HL-60 (cell line): Measurements from ENCODE around the gene SGSH.

Experiments used
- TF ChIP-seq, protein P1 (sequence below): IDR thresholded peaks from 2 replicates; pipeline ENCODE4 v1.6.1; 2012; ENCODE audit warnings: low read depth; ENCODE audit not compliant: insufficient replicate concordance
- TF ChIP-seq, protein P2 (sequence below): IDR thresholded peaks from one replicate; pipeline ENCODE4 v1.5.1; 2011; ENCODE audit warnings: low read length, control low read depth, inconsistent platforms; ENCODE audit not compliant: insufficient read depth

DNA sequence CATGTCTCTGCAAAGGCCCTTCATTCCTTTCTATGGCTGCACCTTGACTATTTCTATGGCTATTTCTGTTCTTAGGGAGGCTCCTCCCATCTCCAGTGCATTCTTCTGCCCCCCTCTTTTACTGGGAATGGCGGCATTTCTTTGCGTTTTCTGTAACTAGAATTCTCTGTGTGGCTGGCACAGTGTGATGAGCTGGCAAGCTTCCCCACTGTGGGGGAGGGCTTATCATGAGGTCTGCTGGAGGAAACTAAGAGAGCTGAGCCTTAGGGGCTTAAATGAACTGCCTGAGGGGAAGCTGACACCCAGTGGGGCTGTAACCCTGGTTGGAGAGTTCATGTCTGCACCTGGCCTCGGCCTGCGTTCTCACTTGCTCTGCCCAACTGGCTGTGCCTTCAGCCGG, 51.8 kb downstream of the SGSH start:
- TF ChIP-seq, protein P1, sequence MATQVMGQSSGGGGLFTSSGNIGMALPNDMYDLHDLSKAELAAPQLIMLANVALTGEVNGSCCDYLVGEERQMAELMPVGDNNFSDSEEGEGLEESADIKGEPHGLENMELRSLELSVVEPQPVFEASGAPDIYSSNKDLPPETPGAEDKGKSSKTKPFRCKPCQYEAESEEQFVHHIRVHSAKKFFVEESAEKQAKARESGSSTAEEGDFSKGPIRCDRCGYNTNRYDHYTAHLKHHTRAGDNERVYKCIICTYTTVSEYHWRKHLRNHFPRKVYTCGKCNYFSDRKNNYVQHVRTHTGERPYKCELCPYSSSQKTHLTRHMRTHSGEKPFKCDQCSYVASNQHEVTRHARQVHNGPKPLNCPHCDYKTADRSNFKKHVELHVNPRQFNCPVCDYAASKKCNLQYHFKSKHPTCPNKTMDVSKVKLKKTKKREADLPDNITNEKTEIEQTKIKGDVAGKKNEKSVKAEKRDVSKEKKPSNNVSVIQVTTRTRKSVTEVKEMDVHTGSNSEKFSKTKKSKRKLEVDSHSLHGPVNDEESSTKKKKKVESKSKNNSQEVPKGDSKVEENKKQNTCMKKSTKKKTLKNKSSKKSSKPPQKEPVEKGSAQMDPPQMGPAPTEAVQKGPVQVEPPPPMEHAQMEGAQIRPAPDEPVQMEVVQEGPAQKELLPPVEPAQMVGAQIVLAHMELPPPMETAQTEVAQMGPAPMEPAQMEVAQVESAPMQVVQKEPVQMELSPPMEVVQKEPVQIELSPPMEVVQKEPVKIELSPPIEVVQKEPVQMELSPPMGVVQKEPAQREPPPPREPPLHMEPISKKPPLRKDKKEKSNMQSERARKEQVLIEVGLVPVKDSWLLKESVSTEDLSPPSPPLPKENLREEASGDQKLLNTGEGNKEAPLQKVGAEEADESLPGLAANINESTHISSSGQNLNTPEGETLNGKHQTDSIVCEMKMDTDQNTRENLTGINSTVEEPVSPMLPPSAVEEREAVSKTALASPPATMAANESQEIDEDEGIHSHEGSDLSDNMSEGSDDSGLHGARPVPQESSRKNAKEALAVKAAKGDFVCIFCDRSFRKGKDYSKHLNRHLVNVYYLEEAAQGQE: no peak
- TF ChIP-seq, protein P2, sequence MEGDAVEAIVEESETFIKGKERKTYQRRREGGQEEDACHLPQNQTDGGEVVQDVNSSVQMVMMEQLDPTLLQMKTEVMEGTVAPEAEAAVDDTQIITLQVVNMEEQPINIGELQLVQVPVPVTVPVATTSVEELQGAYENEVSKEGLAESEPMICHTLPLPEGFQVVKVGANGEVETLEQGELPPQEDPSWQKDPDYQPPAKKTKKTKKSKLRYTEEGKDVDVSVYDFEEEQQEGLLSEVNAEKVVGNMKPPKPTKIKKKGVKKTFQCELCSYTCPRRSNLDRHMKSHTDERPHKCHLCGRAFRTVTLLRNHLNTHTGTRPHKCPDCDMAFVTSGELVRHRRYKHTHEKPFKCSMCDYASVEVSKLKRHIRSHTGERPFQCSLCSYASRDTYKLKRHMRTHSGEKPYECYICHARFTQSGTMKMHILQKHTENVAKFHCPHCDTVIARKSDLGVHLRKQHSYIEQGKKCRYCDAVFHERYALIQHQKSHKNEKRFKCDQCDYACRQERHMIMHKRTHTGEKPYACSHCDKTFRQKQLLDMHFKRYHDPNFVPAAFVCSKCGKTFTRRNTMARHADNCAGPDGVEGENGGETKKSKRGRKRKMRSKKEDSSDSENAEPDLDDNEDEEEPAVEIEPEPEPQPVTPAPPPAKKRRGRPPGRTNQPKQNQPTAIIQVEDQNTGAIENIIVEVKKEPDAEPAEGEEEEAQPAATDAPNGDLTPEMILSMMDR: no peak
